SK-N-DZ (cell line): ENCODE data around the gene TIE1.

Source experiments
- DNase-seq: peaks from one replicate; pipeline ENCODE4 v3.0.0-alpha.2; 2015; ENCODE audit warnings: low spot score

TIE1 gene

GRCh38 chr1:43337588-43337987 lies 36.8 kb downstream of the TIE1 start, which contains the start of gene MPL:
TSS of gene MPL (plus strand) at chr1:43337818. CDS start at chr1:43337849, 31 bp downstream.
- DNase-seq: no peak

- no peak for DNase-seq
Observed at GRCh38 chr1:43338001-43338400, 37.2 kb downstream of the TIE1 start.

- DNase-seq: no peak
Observed at GRCh38 chr1:43339584-43340232, 38.9 kb downstream of the TIE1 start.

- no peak for DNase-seq
Observed at GRCh38 chr1:43340559-43340958, 39.8 kb downstream of the TIE1 start.

- DNase-seq: no peak
Observed at GRCh38 chr1:43344267-43344850, 43.6 kb downstream of the TIE1 start.

GRCh38 chr1:43345120-43345519 lies 44.3 kb downstream of the TIE1 start:
- no peak for DNase-seq

GRCh38 chr1:43346636-43347035 lies 45.9 kb downstream of the TIE1 start:
- no peak for DNase-seq

GRCh38 chr1:43348343-43348808 lies 47.6 kb downstream of the TIE1 start:
- no peak for DNase-seq

- DNase-seq: peak; percentile 77
Observed at GRCh38 chr1:43348809-43349593, 48.2 kb downstream of the TIE1 start.

- no peak for DNase-seq
Observed at GRCh38 chr1:43349594-43350306, 49.0 kb downstream of the TIE1 start.

- no peak for DNase-seq
Observed at GRCh38 chr1:43350976-43351375, 50.2 kb downstream of the TIE1 start.

GRCh38 chr1:43351421-43352350 lies 50.9 kb downstream of the TIE1 start:
- no peak for DNase-seq

GRCh38 chr1:43352351-43352705 lies 51.5 kb downstream of the TIE1 start:
- DNase-seq: no peak

- no peak for DNase-seq
Observed at GRCh38 chr1:43352881-43353280, 52.1 kb downstream of the TIE1 start.

- DNase-seq: no peak
Observed at GRCh38 chr1:43354471-43354870, 53.7 kb downstream of the TIE1 start.

GRCh38 chr1:43354936-43355335 lies 54.2 kb downstream of the TIE1 start:
- no peak for DNase-seq

- DNase-seq: no peak
Observed at GRCh38 chr1:43357251-43357650, 56.5 kb downstream of the TIE1 start.

GRCh38 chr1:43358121-43358745 lies 57.5 kb downstream of the TIE1 start:
- peak; percentile 42 for DNase-seq

GRCh38 chr1:43358746-43359693 lies 58.2 kb downstream of the TIE1 start, which contains the start of gene CDC20:
TSS of gene CDC20 (plus strand) at chr1:43358981. CDS start at chr1:43359216, 235 bp downstream.
- peak; percentile 95 for DNase-seq
